ENCODE results near the gene LRIG1.

The LRIG1 gene

GRCh38 chr3:66394019-66394752 is 106.6 kb downstream of the LRIG1 start:
- no peak overlapping the region for H3K4me3 ChIP-seq (ENCODE audit: low read depth in 1 of 2, low read length in 1 of 2)
- H3K27me3 ChIP-seq: no peaks in the 10 kb centered on the region
- no peaks in the 10 kb centered on the region for H3K9me3 ChIP-seq
- peaks cover 62% of the 10 kb centered on the region for H3K36me3 ChIP-seq
- no peak for TF ChIP-seq CTCF (IDR thresholded peaks at IDR 0.05)
- H3K4me1 ChIP-seq (ENCODE audit: control insufficient read depth in 1 of 2, insufficient read depth in 1 of 2, low read depth in 1 of 2, low read length in 1 of 2): peaks cover 18 to 19% of the 10 kb centered on the region in 2 experiments
- no peak overlapping the region for H3K27ac ChIP-seq

- Histone ChIP-seq H3K27ac (no peak overlapping the region), H3K4me1 (ENCODE audit: control insufficient read depth in 1 of 2, insufficient read depth in 1 of 2, low read depth in 1 of 2, low read length in 1 of 2) (peaks cover 11 to 12% of the 10 kb centered on the region in 2 experiments), H3K9me3 (no peaks in the 10 kb centered on the region), H3K4me3 (ENCODE audit: low read depth in 1 of 2, low read length in 1 of 2) (no peak overlapping the region), H3K36me3 (peaks cover 62% of the 10 kb centered on the region), H3K27me3 (no peaks in the 10 kb centered on the region)
- TF ChIP-seq CTCF (IDR thresholded peaks at IDR 0.05): no peak
Observed at GRCh38 chr3:66393333-66394005, 107.4 kb downstream of the LRIG1 start.

GRCh38 chr3:66392966-66393332 is 107.9 kb downstream of the LRIG1 start:
- TF ChIP-seq CTCF (IDR thresholded peaks at IDR 0.05): no peak
- peaks cover 6 to 7% of the 10 kb centered on the region in 2 experiments for H3K4me1 ChIP-seq (ENCODE audit: control insufficient read depth in 1 of 2, insufficient read depth in 1 of 2, low read depth in 1 of 2, low read length in 1 of 2)
- H3K27me3 ChIP-seq: no peaks in the 10 kb centered on the region
- H3K9me3 ChIP-seq: no peaks in the 10 kb centered on the region
- peaks cover 62% of the 10 kb centered on the region for H3K36me3 ChIP-seq
- no peak overlapping the region for H3K4me3 ChIP-seq (ENCODE audit: low read depth in 1 of 2, low read length in 1 of 2)
- no peak overlapping the region for H3K27ac ChIP-seq

GRCh38 chr3:66392512-66392911 is 108.3 kb downstream of the LRIG1 start:
- H3K4me3 ChIP-seq (ENCODE audit: low read depth in 1 of 2, low read length in 1 of 2): no peak overlapping the region

GRCh38 chr3:66390013-66390412 is 110.8 kb downstream of the LRIG1 start:
- H3K4me3 ChIP-seq (ENCODE audit: low read depth in 1 of 2, low read length in 1 of 2): no peak overlapping the region
- H3K27ac ChIP-seq: no peak overlapping the region
- H3K27me3 ChIP-seq: no peaks in the 10 kb centered on the region
- TF ChIP-seq CTCF (IDR thresholded peaks at IDR 0.05): no peak
- H3K9me3 ChIP-seq: no peaks in the 10 kb centered on the region
- H3K36me3 ChIP-seq: peaks cover 56% of the 10 kb centered on the region
- H3K4me1 ChIP-seq (ENCODE audit: control insufficient read depth in 1 of 2, insufficient read depth in 1 of 2, low read depth in 1 of 2, low read length in 1 of 2): no peaks in the 10 kb centered on the region

More at GRCh38 chr3:66392512-66392911, 108.3 kb downstream of the LRIG1 start:
- H3K9me3 ChIP-seq: no peaks in the 10 kb centered on the region
- peaks cover 2% of the 10 kb centered on the region in 2 experiments for H3K4me1 ChIP-seq (ENCODE audit: control insufficient read depth in 1 of 2, insufficient read depth in 1 of 2, low read depth in 1 of 2, low read length in 1 of 2)
- H3K27ac ChIP-seq: no peak overlapping the region
- no peaks in the 10 kb centered on the region for H3K27me3 ChIP-seq
- H3K36me3 ChIP-seq: peaks cover 62% of the 10 kb centered on the region
- no peak for TF ChIP-seq CTCF (IDR thresholded peaks at IDR 0.05)

All from neutrophil (primary cell).